ENCODE measurements around the gene SLAMF8. TPM values are rescaled to one million over a fixed set of nuclear protein-coding genes. Genes with fewer than 3 reads are reported as not detected.

Gene SLAMF8
- total RNA-seq, 4 donors from 2014 or later: 2.7 to 5.5 (median 3.9) TPM

- WGBS: 81% methylated on average over 8 of the region's 8 CpGs
- TF ChIP-seq CTCF (IDR thresholded peaks at IDR 0.05) (no peak), POLR2AphosphoS5 (IDR thresholded peaks at IDR 0.05) (no peak), POLR2A (IDR thresholded peaks at IDR 0.05) (no peak), EP300 (IDR thresholded peaks at IDR 0.05) (no peak)
- H3K27me3 ChIP-seq: no peaks in the 10 kb centered on the region
These were observed 24.6 kb upstream of the SLAMF8 start, which contains the start of gene FCRL6 for GRCh38 chr1:159802111-159802510. TSS of gene FCRL6 (plus strand) at chr1:159802360. CDS start at chr1:159802425, 65 bp downstream.

GRCh38 chr1:159803956-159804689 is 22.6 kb upstream of the SLAMF8 start:
- WGBS: 61% methylated on average over 7 of the region's 7 CpGs
- Histone ChIP-seq H3K27me3 (no peaks in the 10 kb centered on the region), H3K27ac (no peak overlapping the region), H3K4me3 (no peak overlapping the region), H3K9me3 (no peaks in the 10 kb centered on the region), H3K36me3 (no peaks in the 10 kb centered on the region), H3K4me1 (peaks cover 4% of the 10 kb centered on the region)
- DNase-seq (ENCODE audit: low spot score in 2 of 2): no peak
- TF ChIP-seq CTCF (IDR thresholded peaks at IDR 0.05): no peak
- no peak for TF ChIP-seq POLR2AphosphoS5 (IDR thresholded peaks at IDR 0.05)
- TF ChIP-seq POLR2A (IDR thresholded peaks at IDR 0.05): no peak
- no peak for TF ChIP-seq EP300 (IDR thresholded peaks at IDR 0.05)

More at GRCh38 chr1:159802111-159802510, 24.6 kb upstream of the SLAMF8 start, which contains the start of gene FCRL6:
- H3K4me3 ChIP-seq: no peak within 1 kb of the TSS
- H3K27ac ChIP-seq: no peak within 1 kb of the TSS
- peaks cover 4% of the 10 kb centered on the region for H3K4me1 ChIP-seq
- no peaks in the 10 kb centered on the region for H3K36me3 ChIP-seq
- DNase-seq (ENCODE audit: low spot score in 2 of 2): no peak
- H3K9me3 ChIP-seq: no peaks in the 10 kb centered on the region

- Histone ChIP-seq H3K36me3 (no peaks in the 10 kb centered on the region), H3K27me3 (no peaks in the 10 kb centered on the region), H3K9me3 (no peaks in the 10 kb centered on the region), H3K27ac (no peak overlapping the region), H3K4me1 (peaks cover 4% of the 10 kb centered on the region), H3K4me3 (no peak overlapping the region)
- no peak for TF ChIP-seq CTCF (IDR thresholded peaks at IDR 0.05)
- TF ChIP-seq POLR2AphosphoS5 (IDR thresholded peaks at IDR 0.05): no peak
- no peak for TF ChIP-seq EP300 (IDR thresholded peaks at IDR 0.05)
- TF ChIP-seq POLR2A (IDR thresholded peaks at IDR 0.05): no peak
- WGBS: 66% methylated on average over 2 of the region's 2 CpGs
- no peak for DNase-seq (ENCODE audit: low spot score in 2 of 2)
These were observed 21.7 kb upstream of the SLAMF8 start for GRCh38 chr1:159804924-159805323.

GRCh38 chr1:159815926-159816325 is 10.7 kb upstream of the SLAMF8 start:
- 93% methylated on average over 8 of the region's 8 CpGs for WGBS
- TF ChIP-seq POLR2A (IDR thresholded peaks at IDR 0.05): no peak
- TF ChIP-seq EP300 (IDR thresholded peaks at IDR 0.05): no peak
- TF ChIP-seq POLR2AphosphoS5 (IDR thresholded peaks at IDR 0.05): no peak
- no peak for TF ChIP-seq CTCF (IDR thresholded peaks at IDR 0.05)
- H3K4me1 ChIP-seq: no peaks in the 10 kb centered on the region
- no peaks in the 10 kb centered on the region for H3K27me3 ChIP-seq
- H3K9me3 ChIP-seq: no peaks in the 10 kb centered on the region
- DNase-seq (ENCODE audit: low spot score in 2 of 2): no peak
- H3K36me3 ChIP-seq: no peaks in the 10 kb centered on the region
- no peak overlapping the region for H3K27ac ChIP-seq
- H3K4me3 ChIP-seq: no peak overlapping the region

- no peaks in the 10 kb centered on the region for H3K9me3 ChIP-seq
- 86% methylated on average over 11 of the region's 11 CpGs for WGBS
- no peaks in the 10 kb centered on the region for H3K4me1 ChIP-seq
- no peak overlapping the region for H3K27ac ChIP-seq
- H3K4me3 ChIP-seq: no peak overlapping the region
- no peaks in the 10 kb centered on the region for H3K36me3 ChIP-seq
- no peak for DNase-seq (ENCODE audit: low spot score in 2 of 2)
- peaks cover 3% of the 10 kb centered on the region for H3K27me3 ChIP-seq
- TF ChIP-seq POLR2A (IDR thresholded peaks at IDR 0.05) (no peak), EP300 (IDR thresholded peaks at IDR 0.05) (no peak), CTCF (IDR thresholded peaks at IDR 0.05) (no peak), POLR2AphosphoS5 (IDR thresholded peaks at IDR 0.05) (no peak)
These were observed 9.2 kb upstream of the SLAMF8 start for GRCh38 chr1:159817276-159818041.

Data from suprapubic skin (tissue), 4 donors.